ENCODE results near the gene RNF44. TPM values are rescaled to one million over a fixed set of nuclear protein-coding genes. Genes with fewer than 3 reads are reported as not detected.
A peak's percentile ranks its signal among the peaks of the same experiment; 100 is the strongest.

The RNF44 gene
- total and polyA plus RNA-seq, 2 of the 13 experiments (the other 11 are each of a cell fraction or from before 2014, with no cell fraction given) = 9.2 to 16.8 TPM

GRCh38 chr5:176541338-176542134 is 4.3 kb upstream of the RNF44 start (continued):
- TF ChIP-seq MYC (CRISPR knock-in tag; IDR thresholded peaks at IDR 0.05; ENCODE audit: borderline replicate concordance) = 0 out of 2 replicates have a peak, but pooled peaks have one; percentile 31
- TF ChIP-seq ZFY (CRISPR knock-in tag; IDR thresholded peaks at IDR 0.05) = peak; percentile 48; the same call in 1 of the 2 replicates
- TF ChIP-seq GLI4 (CRISPR knock-in tag; IDR thresholded peaks at IDR 0.05; ENCODE audit: borderline replicate concordance) = 0 out of 2 replicates have a peak, but pooled peaks have one; percentile 38
- TF ChIP-seq ELF1 (CRISPR knock-in tag; IDR thresholded peaks at IDR 0.05) = no peak
- 0 out of 2 replicates have a peak, but pooled peaks have one; percentile 39 for TF ChIP-seq ZBTB10 (CRISPR knock-in tag; IDR thresholded peaks at IDR 0.05; ENCODE audit: borderline replicate concordance)
- peak; percentile 65 for TF ChIP-seq TEAD3 (CRISPR knock-in tag; optimal IDR thresholded peaks at IDR 0.05; ENCODE audit: borderline replicate concordance)
- TF ChIP-seq, protein P1, sequence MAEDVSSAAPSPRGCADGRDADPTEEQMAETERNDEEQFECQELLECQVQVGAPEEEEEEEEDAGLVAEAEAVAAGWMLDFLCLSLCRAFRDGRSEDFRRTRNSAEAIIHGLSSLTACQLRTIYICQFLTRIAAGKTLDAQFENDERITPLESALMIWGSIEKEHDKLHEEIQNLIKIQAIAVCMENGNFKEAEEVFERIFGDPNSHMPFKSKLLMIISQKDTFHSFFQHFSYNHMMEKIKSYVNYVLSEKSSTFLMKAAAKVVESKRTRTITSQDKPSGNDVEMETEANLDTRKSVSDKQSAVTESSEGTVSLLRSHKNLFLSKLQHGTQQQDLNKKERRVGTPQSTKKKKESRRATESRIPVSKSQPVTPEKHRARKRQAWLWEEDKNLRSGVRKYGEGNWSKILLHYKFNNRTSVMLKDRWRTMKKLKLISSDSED (CRISPR knock-in tag; IDR thresholded peaks at IDR 0.05) = no peak
- TF ChIP-seq PAXIP1 (CRISPR knock-in tag; conservative IDR thresholded peaks at IDR 0.05) = 0 out of 2 replicates have a peak, but pooled peaks have one; percentile 18
- TF ChIP-seq MXD4 (CRISPR knock-in tag; IDR thresholded peaks at IDR 0.05) = 0 out of 2 replicates have a peak, but pooled peaks have one; percentile 17
- peak; percentile 48 for TF ChIP-seq POLR2G (IDR thresholded peaks at IDR 0.05; ENCODE audit: low read depth, low read length)
- TF ChIP-seq, protein P2, sequence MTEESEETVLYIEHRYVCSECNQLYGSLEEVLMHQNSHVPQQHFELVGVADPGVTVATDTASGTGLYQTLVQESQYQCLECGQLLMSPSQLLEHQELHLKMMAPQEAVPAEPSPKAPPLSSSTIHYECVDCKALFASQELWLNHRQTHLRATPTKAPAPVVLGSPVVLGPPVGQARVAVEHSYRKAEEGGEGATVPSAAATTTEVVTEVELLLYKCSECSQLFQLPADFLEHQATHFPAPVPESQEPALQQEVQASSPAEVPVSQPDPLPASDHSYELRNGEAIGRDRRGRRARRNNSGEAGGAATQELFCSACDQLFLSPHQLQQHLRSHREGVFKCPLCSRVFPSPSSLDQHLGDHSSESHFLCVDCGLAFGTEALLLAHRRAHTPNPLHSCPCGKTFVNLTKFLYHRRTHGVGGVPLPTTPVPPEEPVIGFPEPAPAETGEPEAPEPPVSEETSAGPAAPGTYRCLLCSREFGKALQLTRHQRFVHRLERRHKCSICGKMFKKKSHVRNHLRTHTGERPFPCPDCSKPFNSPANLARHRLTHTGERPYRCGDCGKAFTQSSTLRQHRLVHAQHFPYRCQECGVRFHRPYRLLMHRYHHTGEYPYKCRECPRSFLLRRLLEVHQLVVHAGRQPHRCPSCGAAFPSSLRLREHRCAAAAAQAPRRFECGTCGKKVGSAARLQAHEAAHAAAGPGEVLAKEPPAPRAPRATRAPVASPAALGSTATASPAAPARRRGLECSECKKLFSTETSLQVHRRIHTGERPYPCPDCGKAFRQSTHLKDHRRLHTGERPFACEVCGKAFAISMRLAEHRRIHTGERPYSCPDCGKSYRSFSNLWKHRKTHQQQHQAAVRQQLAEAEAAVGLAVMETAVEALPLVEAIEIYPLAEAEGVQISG (CRISPR knock-in tag; IDR thresholded peaks at IDR 0.05) = peak; percentile 39; the same call in 1 of the 2 replicates
- 0 out of 2 replicates have a peak, but pooled peaks have one; percentile 26 for TF ChIP-seq HOXA3 (CRISPR knock-in tag; IDR thresholded peaks at IDR 0.05)
- TF ChIP-seq YEATS4 (CRISPR knock-in tag; IDR thresholded peaks at IDR 0.05; ENCODE audit: borderline replicate concordance) = peak; percentile 27; the same call in 1 of the 2 replicates
- 0 out of 2 replicates have a peak, but pooled peaks have one; percentile 12 for TF ChIP-seq FOXK1 (CRISPR knock-in tag; IDR thresholded peaks at IDR 0.05; ENCODE audit: borderline replicate concordance, low read depth)
- no peak for TF ChIP-seq ARNT (IDR thresholded peaks at IDR 0.05)
- no peak for TF ChIP-seq ZNF547 (CRISPR knock-in tag; IDR thresholded peaks at IDR 0.05)
- peak; percentile 60; the same call in 1 of the 2 replicates for TF ChIP-seq SP5 (CRISPR knock-in tag; IDR thresholded peaks at IDR 0.05; ENCODE audit: borderline replicate concordance, low read depth)

Measured in HepG2 (cell line).